ENCODE measurements around the gene GPC1. TPM values are rescaled to one million over a fixed set of nuclear protein-coding genes. Genes with fewer than 3 reads are reported as not detected.

GPC1 gene
- total and polyA plus RNA-seq, 2 of the 13 experiments (the other 11 are each of a cell fraction or from before 2014, with no cell fraction given), result 4.0 to 5.5 TPM

DNA sequence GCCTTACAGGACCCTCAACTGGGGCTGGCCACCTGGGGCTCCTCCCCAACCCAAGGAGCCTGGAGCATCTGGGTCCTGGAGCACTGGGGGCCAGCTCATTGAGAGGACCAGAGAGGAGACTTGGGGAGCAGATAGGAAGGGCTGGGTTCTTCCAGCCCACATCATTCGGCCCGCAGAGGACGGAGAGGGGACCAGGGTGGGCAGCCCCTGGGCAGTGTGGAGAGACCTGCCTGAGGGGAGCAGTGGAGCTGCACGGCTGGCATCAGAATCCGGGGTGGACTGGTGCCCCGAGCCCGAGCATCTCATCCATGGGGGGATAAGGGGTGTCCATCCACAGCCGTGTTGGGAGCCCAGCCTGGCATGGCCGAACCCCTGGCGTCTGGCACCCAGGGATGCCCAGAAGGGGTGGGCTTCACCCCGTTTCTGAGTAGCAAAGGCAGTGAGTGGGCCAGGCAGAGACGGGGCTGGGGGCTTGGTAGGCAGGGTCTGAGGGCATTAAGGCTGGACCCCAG, 11.3 kb downstream of the GPC1 start:
- Histone ChIP-seq H3K4me1 (ENCODE audit: insufficient read depth, low read length) (0 out of 2 replicates have a peak, but pooled peaks cover 8% of the 10 kb centered on the region), H4K20me1 (ENCODE audit: insufficient read depth, low read length) (peaks cover 6% of the 10 kb centered on the region; the same call in 1 of the 2 replicates), H3K36me3 (replicated peaks in 1 of 2; ENCODE audit: control insufficient read depth in 1 of 2, insufficient read depth in 2 of 2, low read length in 2 of 2) (no peaks in the 10 kb centered on the region), H3K27me3 (ENCODE audit: control insufficient read depth in 1 of 2, insufficient read depth in 2 of 2, low read length in 2 of 2) (peaks cover 21 to 49% of the 10 kb centered on the region in 2 experiments; a peak in 4 of 5 replicates), H3K9me3 (ENCODE audit: low read length) (no peaks in the 10 kb centered on the region), H3K4me2 (ENCODE audit: low read depth, low read length) (no peak overlapping the region), H3K79me2 (ENCODE audit: insufficient read depth, low read length) (no peaks in the 10 kb centered on the region), H3K27ac (ENCODE audit: extremely low read length, insufficient read depth, low read length) (no peak overlapping the region), H3K4me3 (replicated peaks in 1 of 3; ENCODE audit: insufficient read depth in 1 of 3, low read depth in 2 of 3, low read length in 3 of 3) (no peak overlapping the region), H3K9ac (ENCODE audit: insufficient read depth, low read depth, low read length) (no peak overlapping the region), H2AFZ (ENCODE audit: low read length) (no peak overlapping the region)
- ATAC-seq (no peak), DNase-seq (ENCODE audit: low spot score) (no peak), FAIRE-seq (no peak)
- in situ Hi-C loops (cut with HindIII; ENCODE audit: extremely low pct_ligation_motif_present, low pct_unique_long_range_greater_than_20kb) (no loop called here), intact Hi-C loops (cut with micrococcal nuclease; ENCODE audit: unreplicated experiment) (no loop called here)
- CTCF ChIA-PET (ENCODE audit: low intra/inter-chr PET ratio, low total read pairs), result no interaction called here
- no TSS peak for BruUV-seq (replicated peaks)
- 60% methylated on average over 2 of the region's 12 CpGs for WGBS (ENCODE audit: low lambda C conversion rate)
- TF ChIP-seq CCAR2 (optimal IDR thresholded peaks at IDR 0.05; ENCODE audit: low read depth, low read length) (no peak), ZNF17 (CRISPR knock-in tag; IDR thresholded peaks at IDR 0.05) (no peak), NR3C1 (CRISPR knock-in tag; IDR thresholded peaks at IDR 0.05) (no peak), ZNF543 (CRISPR knock-in tag; IDR thresholded peaks at IDR 0.05) (no peak), RELA (CRISPR knock-in tag; IDR thresholded peaks at IDR 0.05) (no peak), NAIF1 (CRISPR knock-in tag; IDR thresholded peaks at IDR 0.05; ENCODE audit: borderline replicate concordance) (no peak), JUND (CRISPR knock-in tag; IDR thresholded peaks at IDR 0.05) (no peak), ZNF879 (CRISPR knock-in tag; IDR thresholded peaks at IDR 0.05) (no peak), SNAPC2 (CRISPR knock-in tag; IDR thresholded peaks at IDR 0.05) (no peak), KDM5A (IDR thresholded peaks at IDR 0.05; ENCODE audit: borderline replicate concordance, low read length) (no peak), ZFP90 (CRISPR knock-in tag; IDR thresholded peaks at IDR 0.05; ENCODE audit: borderline replicate concordance) (no peak), RXRA (CRISPR knock-in tag; IDR thresholded peaks at IDR 0.05) (no peak), ZNF264 (CRISPR knock-in tag; IDR thresholded peaks at IDR 0.05) (no peak), ADNP (CRISPR knock-in tag; IDR thresholded peaks at IDR 0.05) (no peak), ZMYM2 (CRISPR knock-in tag; IDR thresholded peaks at IDR 0.05) (no peak)
- TF ChIP-seq, protein P1, sequence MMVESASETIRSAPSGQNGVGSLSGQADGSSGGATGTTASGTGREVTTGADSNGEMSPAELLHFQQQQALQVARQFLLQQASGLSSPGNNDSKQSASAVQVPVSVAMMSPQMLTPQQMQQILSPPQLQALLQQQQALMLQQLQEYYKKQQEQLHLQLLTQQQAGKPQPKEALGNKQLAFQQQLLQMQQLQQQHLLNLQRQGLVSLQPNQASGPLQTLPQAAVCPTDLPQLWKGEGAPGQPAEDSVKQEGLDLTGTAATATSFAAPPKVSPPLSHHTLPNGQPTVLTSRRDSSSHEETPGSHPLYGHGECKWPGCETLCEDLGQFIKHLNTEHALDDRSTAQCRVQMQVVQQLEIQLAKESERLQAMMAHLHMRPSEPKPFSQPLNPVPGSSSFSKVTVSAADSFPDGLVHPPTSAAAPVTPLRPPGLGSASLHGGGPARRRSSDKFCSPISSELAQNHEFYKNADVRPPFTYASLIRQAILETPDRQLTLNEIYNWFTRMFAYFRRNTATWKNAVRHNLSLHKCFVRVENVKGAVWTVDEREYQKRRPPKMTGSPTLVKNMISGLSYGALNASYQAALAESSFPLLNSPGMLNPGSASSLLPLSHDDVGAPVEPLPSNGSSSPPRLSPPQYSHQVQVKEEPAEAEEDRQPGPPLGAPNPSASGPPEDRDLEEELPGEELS (CRISPR knock-in tag; IDR thresholded peaks at IDR 0.05), result no peak
- TF ChIP-seq, protein P2, sequence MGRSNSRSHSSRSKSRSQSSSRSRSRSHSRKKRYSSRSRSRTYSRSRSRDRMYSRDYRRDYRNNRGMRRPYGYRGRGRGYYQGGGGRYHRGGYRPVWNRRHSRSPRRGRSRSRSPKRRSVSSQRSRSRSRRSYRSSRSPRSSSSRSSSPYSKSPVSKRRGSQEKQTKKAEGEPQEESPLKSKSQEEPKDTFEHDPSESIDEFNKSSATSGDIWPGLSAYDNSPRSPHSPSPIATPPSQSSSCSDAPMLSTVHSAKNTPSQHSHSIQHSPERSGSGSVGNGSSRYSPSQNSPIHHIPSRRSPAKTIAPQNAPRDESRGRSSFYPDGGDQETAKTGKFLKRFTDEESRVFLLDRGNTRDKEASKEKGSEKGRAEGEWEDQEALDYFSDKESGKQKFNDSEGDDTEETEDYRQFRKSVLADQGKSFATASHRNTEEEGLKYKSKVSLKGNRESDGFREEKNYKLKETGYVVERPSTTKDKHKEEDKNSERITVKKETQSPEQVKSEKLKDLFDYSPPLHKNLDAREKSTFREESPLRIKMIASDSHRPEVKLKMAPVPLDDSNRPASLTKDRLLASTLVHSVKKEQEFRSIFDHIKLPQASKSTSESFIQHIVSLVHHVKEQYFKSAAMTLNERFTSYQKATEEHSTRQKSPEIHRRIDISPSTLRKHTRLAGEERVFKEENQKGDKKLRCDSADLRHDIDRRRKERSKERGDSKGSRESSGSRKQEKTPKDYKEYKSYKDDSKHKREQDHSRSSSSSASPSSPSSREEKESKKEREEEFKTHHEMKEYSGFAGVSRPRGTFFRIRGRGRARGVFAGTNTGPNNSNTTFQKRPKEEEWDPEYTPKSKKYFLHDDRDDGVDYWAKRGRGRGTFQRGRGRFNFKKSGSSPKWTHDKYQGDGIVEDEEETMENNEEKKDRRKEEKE (IDR thresholded peaks at IDR 0.05), result no peak
- POLR2A ChIA-PET, result no interaction called here
